CD14-positive monocyte (primary cell): ENCODE results near the gene MUC3A. TPM values are rescaled to one million over a fixed set of nuclear protein-coding genes. Genes with fewer than 3 reads are reported as not detected.

ENCODE experiments used
- DNase-seq, 3 donors: peaks; one replicate each; pipeline ENCODE4 v3.0.0-alpha.2; 2011 to 2022
- H2AFZ ChIP-seq: 2 replicates; pipeline ENCODE4 v1.6.0; 2012; ENCODE audit warnings: mild to moderate bottlenecking, low read depth, low read length, inconsistent platforms; ENCODE audit not compliant: insufficient read depth, poor library complexity, severe bottlenecking
- H3K27ac ChIP-seq, 2 donors: 1 replicate in 1 of 2; 2 replicates in 1 of 2; pipeline ENCODE4 v1.5.1; 2012 to 2013; ENCODE audit warnings: low read length in 2 of 2, control low read depth in 1 of 2, inconsistent platforms in 1 of 2, low read depth in 1 of 2, mild to moderate bottlenecking in 1 of 2
- H3K27me3 ChIP-seq, 2 donors: one replicate each; pipeline versions ENCODE4 v1.6.0 to v1.6.1; 2011 to 2013; ENCODE audit warnings: low read length in 2 of 2; ENCODE audit not compliant: control insufficient read depth in 2 of 2, insufficient read depth in 2 of 2
- H3K36me3 ChIP-seq, 2 donors: replicated peaks in 1 of 2; 1 replicate in 1 of 2; 2 replicates in 1 of 2; pipeline versions ENCODE4 v1.5.1 to v1.6.1; 2012 to 2013; ENCODE audit warnings: low read length in 2 of 2, control low read depth in 1 of 2, inconsistent platforms in 1 of 2, mild to moderate bottlenecking in 1 of 2; ENCODE audit not compliant: insufficient read depth in 2 of 2, control insufficient read depth in 1 of 2
- H3K4me1 ChIP-seq, 2 donors: 1 replicate in 1 of 2; 2 replicates in 1 of 2; pipeline versions ENCODE4 v1.5.1 to v1.6.1; 2012 to 2013; ENCODE audit warnings: low read length in 2 of 2, control low read depth in 1 of 2, inconsistent platforms in 1 of 2, mild to moderate bottlenecking in 1 of 2, moderate library complexity in 1 of 2; ENCODE audit not compliant: insufficient read depth in 2 of 2, control insufficient read depth in 1 of 2
- H3K4me2 ChIP-seq: replicated peaks from 2 replicates; pipeline ENCODE3; 2012; ENCODE audit warnings: low read length, moderate library complexity, mild to moderate bottlenecking; ENCODE audit not compliant: poor library complexity, severe bottlenecking; ENCODE audit errors: extremely low read depth
- H3K4me3 ChIP-seq, 3 experiments: fragments of 200-600 bp in 1 of 3; sonication (generic) in 1 of 3; replicated peaks in 1 of 3; 1 replicate in 2 of 3; 2 replicates in 1 of 3; pipeline ENCODE4 v1.5.1; 2011 to 2013; ENCODE audit warnings: low read length in 3 of 3, mild to moderate bottlenecking in 3 of 3, control low read depth in 2 of 3, low read depth in 2 of 3, inconsistent platforms in 1 of 3, moderate library complexity in 1 of 3
- H3K79me2 ChIP-seq: 2 replicates; pipeline ENCODE4 v1.6.0; 2012; ENCODE audit warnings: mild to moderate bottlenecking, control low read depth, inconsistent platforms, low read length, moderate library complexity; ENCODE audit not compliant: insufficient read depth
- H3K9ac ChIP-seq: 2 replicates; pipeline ENCODE4 v1.6.0; 2017; ENCODE audit warnings: low read length, mild to moderate bottlenecking; ENCODE audit not compliant: insufficient read depth, poor library complexity, severe bottlenecking
- H3K9me3 ChIP-seq, 2 donors: replicated peaks in 1 of 2; 1 replicate in 1 of 2; 2 replicates in 1 of 2; pipeline versions ENCODE4 v1.5.1 to v1.6.1; 2012 to 2013; ENCODE audit warnings: low read length in 2 of 2, control low read depth in 1 of 2; ENCODE audit not compliant: control insufficient read depth in 1 of 2, insufficient read depth in 1 of 2
- H4K20me1 ChIP-seq: 2 replicates; pipeline ENCODE4 v1.6.0; 2012; ENCODE audit warnings: mild to moderate bottlenecking, low read length, control low read depth, moderate library complexity; ENCODE audit not compliant: insufficient read depth
- H3K27ac Mint-ChIP-seq, 7 donors: one replicate each; pipeline ENCODE4 v1.8.0; 2020; ENCODE audit warnings: mild to moderate bottlenecking in 7 of 7, mixed read lengths in 7 of 7, moderate library complexity in 6 of 7, inconsistent platforms in 2 of 7
- H3K27me3 Mint-ChIP-seq, 3 donors: one replicate each; pipeline ENCODE4 v1.8.0; 2021 to 2022; ENCODE audit warnings: low read depth in 3 of 3, mild to moderate bottlenecking in 3 of 3, mixed read lengths in 3 of 3, moderate library complexity in 3 of 3, inconsistent platforms in 1 of 3
- H3K36me3 Mint-ChIP-seq, 2 donors: one replicate each; pipeline ENCODE4 v1.8.0; 2020; ENCODE audit warnings: mixed read lengths in 2 of 2, inconsistent platforms in 1 of 2, mild to moderate bottlenecking in 1 of 2
- H3K4me1 Mint-ChIP-seq: one replicate; pipeline ENCODE4 v1.8.0; 2020; ENCODE audit warnings: mild to moderate bottlenecking, mixed read lengths
- H3K4me3 Mint-ChIP-seq, 2 donors: one replicate each; pipeline ENCODE4 v1.8.0; 2020; ENCODE audit warnings: mild to moderate bottlenecking in 2 of 2, mixed read lengths in 2 of 2, moderate library complexity in 1 of 2
- H3K9me3 Mint-ChIP-seq, 7 donors: one replicate each; pipeline ENCODE4 v1.8.0; 2020 to 2022; ENCODE audit warnings: mixed read lengths in 7 of 7, mild to moderate bottlenecking in 6 of 7, moderate library complexity in 6 of 7, inconsistent platforms in 2 of 7
- CTCF ChIP-seq: fragments of 200-600 bp; IDR thresholded peaks from one replicate; pipeline ENCODE4 v1.8.0; 2022; ENCODE audit warnings: antibody characterized with exemption, mild to moderate bottlenecking
- WGBS: methylation state at CpG from one replicate; pipeline ENCODE4 v1.1.5; 2013; ENCODE audit warnings: missing lambda C conversion rate; ENCODE audit not compliant: insufficient coverage; 5-methylcytosine and 5-hydroxymethylcytosine counted together
- intact Hi-C, 2 donors: fragments of 100-400 bp; cut with micrococcal nuclease; formaldehyde crosslinking; loops; one replicate each; pipeline versions ENCODE4 v1.15.0 to v1.15.1; 2023
- polyA plus RNA-seq, 3 donors: library from polyadenylated mRNA; depleted of rRNA in 1 of 3; unstranded in 2 of 3; stranded (reverse) in 1 of 3; fragments of 300-500 nt in 2 of 3; fragments of >200 nt in 1 of 3; fragmentation: Illumina TruSeq in 2 of 3; gene quantifications; 1 replicate in 2 of 3; 2 replicates in 1 of 3; pipeline ENCODE4 v1.2.3, GENCODE V29; 2012 to 2021

The MUC3A gene
- polyA plus RNA-seq, 3 donors = not detected

- Histone ChIP-seq H2AFZ (no peak overlapping the region), H3K79me2 (no peaks in the 10 kb centered on the region), H3K36me3 (no peaks in the 10 kb centered on the region), H4K20me1 (no peaks in the 10 kb centered on the region), H3K9me3 (peaks cover 0 to 14% of the 10 kb centered on the region in 2 donors), H3K27ac (no peak overlapping the region), H3K4me2 (no peak overlapping the region), H3K9ac (no peak overlapping the region), H3K4me3 (no peak overlapping the region), H3K4me1 (peaks cover 7 to 12% of the 10 kb centered on the region in 2 donors), H3K27me3 (peaks cover 21 to 46% of the 10 kb centered on the region in 2 donors)
- TF ChIP-seq CTCF = no peak
- H3K27me3 Mint-ChIP-seq = peaks cover 54 to 62% (median 57%) of the 10 kb centered on the region in 3 donors
- peaks cover 0 to 15% (median 5%) of the 10 kb centered on the region in 7 donors for H3K9me3 Mint-ChIP-seq
- intact Hi-C loops = loop anchor here in 1 of 2 donors (5.0 kb wide), 2 partner anchors 93 to 192 kb away; no protein-coding TSS in a partner anchor
- peaks cover 4 to 6% of the 10 kb centered on the region in 2 donors for H3K36me3 Mint-ChIP-seq
- H3K4me1 Mint-ChIP-seq = peaks cover 10% of the 10 kb centered on the region
- no peak overlapping the region for H3K27ac Mint-ChIP-seq
- no peak for DNase-seq
- 55% methylated on average over 7 of the region's 7 CpGs for WGBS
- no peak overlapping the region for H3K4me3 Mint-ChIP-seq
Measured at GRCh38 chr7:100964630-100965029, 15.3 kb downstream of the MUC3A start.

GRCh38 chr7:100965045-100965722, 15.8 kb downstream of the MUC3A start:
- TF ChIP-seq CTCF = no peak
- peaks cover 0 to 14% of the 10 kb centered on the region in 2 donors for H3K9me3 ChIP-seq
- peaks cover 56 to 62% (median 57%) of the 10 kb centered on the region in 3 donors for H3K27me3 Mint-ChIP-seq
- H3K9ac ChIP-seq = no peak overlapping the region
- H3K9me3 Mint-ChIP-seq = peaks cover 0 to 15% (median 5%) of the 10 kb centered on the region in 7 donors
- peaks cover 21 to 46% of the 10 kb centered on the region in 2 donors for H3K27me3 ChIP-seq
- peak overlapping the region in 1 of 2 donors; percentile 88 for H3K4me3 Mint-ChIP-seq
- H4K20me1 ChIP-seq = no peaks in the 10 kb centered on the region
- no peaks in the 10 kb centered on the region for H3K36me3 ChIP-seq
- H2AFZ ChIP-seq = peak overlapping the region; percentile 58
- H3K4me2 ChIP-seq = peak overlapping the region; percentile 54
- no peak overlapping the region for H3K27ac ChIP-seq
- no peak for DNase-seq
- H3K4me3 ChIP-seq = peak overlapping the region in 1 of 3 experiments; percentile 52
- H3K4me1 ChIP-seq = peaks cover 7 to 12% of the 10 kb centered on the region in 2 donors
- peaks cover 10% of the 10 kb centered on the region for H3K4me1 Mint-ChIP-seq
- intact Hi-C loops = loop anchor here in 1 of 2 donors (5.0 kb wide), 1 partner anchor 92 kb away; no protein-coding TSS in a partner anchor
- H3K27ac Mint-ChIP-seq = no peak overlapping the region
- H3K79me2 ChIP-seq = no peaks in the 10 kb centered on the region
- 22% methylated on average over 24 of the region's 25 CpGs for whole genome bisulfite sequencing
- H3K36me3 Mint-ChIP-seq = peaks cover 4 to 6% of the 10 kb centered on the region in 2 donors
